Cardiac muscle cell (in vitro differentiated cells and primary cell): ENCODE data around the gene FYB1. TPM values are rescaled to one million over a fixed set of nuclear protein-coding genes. Genes with fewer than 3 reads are reported as not detected.

Experiments
- DNase-seq, 2 donors: peaks; one replicate each; pipeline versions ENCODE4 v3.0.0 to v3.0.0-alpha.2; 2010 to 2017; ENCODE audit warnings: low read depth in 1 of 2, low spot score in 1 of 2
- H3K27ac ChIP-seq: fragments of 200-600 bp; sonication (generic); 2 replicates; pipeline ENCODE4 v1.5.1; 2016
- H3K27me3 ChIP-seq: fragments of 200-600 bp; sonication (generic); 2 replicates; pipeline ENCODE4 v1.6.0; 2016; ENCODE audit warnings: control low read depth
- H3K36me3 ChIP-seq: fragments of 200-600 bp; sonication (generic); 2 replicates; pipeline ENCODE4 v1.5.1; 2016; ENCODE audit warnings: control low read depth
- H3K4me1 ChIP-seq: fragments of 200-600 bp; sonication (generic); 2 replicates; pipeline ENCODE4 v1.8.1; 2017; ENCODE audit warnings: low read depth, mild to moderate bottlenecking, mixed run types
- H3K4me3 ChIP-seq: fragments of 200-600 bp; sonication (generic); 2 replicates; pipeline ENCODE4 v1.5.1; 2016; ENCODE audit warnings: mild to moderate bottlenecking
- H3K9me3 ChIP-seq: fragments of 200-600 bp; sonication (generic); 2 replicates; pipeline ENCODE4 v1.5.1; 2017; ENCODE audit warnings: low read depth, mild to moderate bottlenecking, control low read depth
- polyA plus RNA-seq: library from polyadenylated mRNA; unstranded; fragments of >200 nt; fragmentation: Nextera tagmentation; extraction: Ambion mirVana; gene quantifications from 2 replicates; pipeline ENCODE4 v1.2.1, GENCODE V29; 2016
- total RNA-seq: library from RNA; depleted of rRNA; stranded (reverse); fragments of >200 nt; gene quantifications from 2 replicates; pipeline ENCODE4 v1.2.3, GENCODE V29; 2016
- TF ChIP-seq, protein P1 (sequence below): IDR thresholded peaks from 2 replicates; pipeline ENCODE4 v1.5.1; 2012; ENCODE audit warnings: low read depth, mild to moderate bottlenecking, low read length

Gene FYB1
- total and polyA plus RNA-seq, 2 experiments from 2014 or later, result not detected

DNA sequence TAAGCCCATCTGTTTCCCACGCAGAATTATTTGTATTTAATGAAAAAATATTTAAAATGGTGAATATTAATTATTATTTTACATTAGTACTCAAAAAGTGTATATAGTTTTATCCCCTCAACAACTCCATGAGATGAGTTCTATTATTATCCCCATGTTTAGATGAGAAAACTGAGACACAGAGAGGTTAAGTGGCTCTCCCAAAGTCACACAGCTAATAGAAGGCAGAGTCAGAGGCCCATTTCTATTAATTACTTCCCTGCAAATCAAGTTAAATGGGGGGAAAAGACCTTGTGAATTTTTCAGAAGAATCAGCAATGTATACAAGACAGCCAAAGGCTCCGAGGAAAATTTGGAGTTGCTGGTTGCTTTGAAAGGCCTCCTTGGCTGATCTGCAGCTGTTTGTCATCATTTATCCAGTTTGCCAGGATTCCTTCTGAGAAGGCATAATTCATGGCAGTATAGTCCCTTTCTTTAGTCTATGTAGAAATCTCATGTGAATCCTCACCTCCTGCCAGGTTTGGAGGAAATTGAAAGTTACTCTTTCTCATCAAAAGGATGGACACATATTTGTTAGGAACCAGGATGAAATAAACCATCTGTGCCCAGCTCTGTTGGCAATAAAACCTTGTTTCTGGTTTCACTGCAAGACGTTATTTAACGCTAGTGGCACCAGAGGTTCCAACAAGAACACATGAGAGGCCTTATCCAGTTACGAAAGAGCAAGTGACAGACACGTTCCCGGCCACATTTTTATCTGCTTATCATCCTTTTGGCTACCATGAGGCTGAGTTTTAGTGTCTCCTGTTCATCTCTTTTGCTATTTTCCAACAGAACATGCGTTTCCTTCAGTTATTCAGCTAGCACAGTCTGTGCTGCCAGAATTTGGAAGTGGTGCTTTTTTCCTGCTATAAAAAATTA lies 621 bp downstream of the FYB1 start:
- DNase-seq, result peak in 1 of 2 donors; percentile 23
- TF ChIP-seq, protein P1, sequence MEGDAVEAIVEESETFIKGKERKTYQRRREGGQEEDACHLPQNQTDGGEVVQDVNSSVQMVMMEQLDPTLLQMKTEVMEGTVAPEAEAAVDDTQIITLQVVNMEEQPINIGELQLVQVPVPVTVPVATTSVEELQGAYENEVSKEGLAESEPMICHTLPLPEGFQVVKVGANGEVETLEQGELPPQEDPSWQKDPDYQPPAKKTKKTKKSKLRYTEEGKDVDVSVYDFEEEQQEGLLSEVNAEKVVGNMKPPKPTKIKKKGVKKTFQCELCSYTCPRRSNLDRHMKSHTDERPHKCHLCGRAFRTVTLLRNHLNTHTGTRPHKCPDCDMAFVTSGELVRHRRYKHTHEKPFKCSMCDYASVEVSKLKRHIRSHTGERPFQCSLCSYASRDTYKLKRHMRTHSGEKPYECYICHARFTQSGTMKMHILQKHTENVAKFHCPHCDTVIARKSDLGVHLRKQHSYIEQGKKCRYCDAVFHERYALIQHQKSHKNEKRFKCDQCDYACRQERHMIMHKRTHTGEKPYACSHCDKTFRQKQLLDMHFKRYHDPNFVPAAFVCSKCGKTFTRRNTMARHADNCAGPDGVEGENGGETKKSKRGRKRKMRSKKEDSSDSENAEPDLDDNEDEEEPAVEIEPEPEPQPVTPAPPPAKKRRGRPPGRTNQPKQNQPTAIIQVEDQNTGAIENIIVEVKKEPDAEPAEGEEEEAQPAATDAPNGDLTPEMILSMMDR, result no peak
- Histone ChIP-seq H3K36me3 (no peaks in the 10 kb centered on the region), H3K27ac (no peak overlapping the region), H3K4me1 (no peaks in the 10 kb centered on the region), H3K9me3 (no peaks in the 10 kb centered on the region), H3K4me3 (no peak overlapping the region), H3K27me3 (no peaks in the 10 kb centered on the region)

GRCh38 chr5:39217365-39218281 lies 1.7 kb downstream of the FYB1 start:
- no peaks in the 10 kb centered on the region for H3K4me1 ChIP-seq
- H3K9me3 ChIP-seq, result no peaks in the 10 kb centered on the region
- peak; percentile 77 to 90 for DNase-seq
- H3K27me3 ChIP-seq, result no peaks in the 10 kb centered on the region
- no peak overlapping the region for H3K27ac ChIP-seq
- H3K36me3 ChIP-seq, result no peaks in the 10 kb centered on the region
- TF ChIP-seq, protein P1, result peak; percentile 93
- no peak overlapping the region for H3K4me3 ChIP-seq

DNA sequence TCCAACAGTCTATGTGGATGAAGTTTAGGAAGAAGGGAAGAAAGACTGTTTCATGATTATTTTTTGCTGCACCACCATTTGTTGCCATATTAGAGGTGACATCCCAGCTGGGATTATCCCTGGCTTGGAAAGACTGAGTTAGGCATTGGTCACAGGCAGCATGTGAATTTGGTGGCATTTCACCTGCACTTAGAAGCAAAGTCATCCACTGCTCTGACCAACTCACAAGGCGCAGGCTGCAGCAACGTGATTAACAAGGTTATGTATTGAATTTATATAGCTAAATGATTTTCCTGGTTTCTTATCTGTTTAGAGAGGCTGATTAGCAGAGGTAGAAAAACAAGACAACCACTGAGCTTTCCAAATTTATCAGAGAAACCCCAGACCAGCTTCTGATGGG lies 2.7 kb downstream of the FYB1 start:
- H3K4me1 ChIP-seq, result no peaks in the 10 kb centered on the region
- H3K27ac ChIP-seq, result no peak overlapping the region
- H3K27me3 ChIP-seq, result no peaks in the 10 kb centered on the region
- TF ChIP-seq, protein P1, result no peak
- no peaks in the 10 kb centered on the region for H3K9me3 ChIP-seq
- H3K36me3 ChIP-seq, result no peaks in the 10 kb centered on the region
- no peak for DNase-seq
- H3K4me3 ChIP-seq, result no peak overlapping the region

GRCh38 chr5:39215857-39216256 lies 3.5 kb downstream of the FYB1 start:
- DNase-seq, result no peak
- Histone ChIP-seq H3K4me3 (no peak overlapping the region), H3K4me1 (no peaks in the 10 kb centered on the region), H3K27ac (no peak overlapping the region), H3K36me3 (no peaks in the 10 kb centered on the region), H3K27me3 (no peaks in the 10 kb centered on the region), H3K9me3 (no peaks in the 10 kb centered on the region)
- TF ChIP-seq, protein P1, result no peak

DNA sequence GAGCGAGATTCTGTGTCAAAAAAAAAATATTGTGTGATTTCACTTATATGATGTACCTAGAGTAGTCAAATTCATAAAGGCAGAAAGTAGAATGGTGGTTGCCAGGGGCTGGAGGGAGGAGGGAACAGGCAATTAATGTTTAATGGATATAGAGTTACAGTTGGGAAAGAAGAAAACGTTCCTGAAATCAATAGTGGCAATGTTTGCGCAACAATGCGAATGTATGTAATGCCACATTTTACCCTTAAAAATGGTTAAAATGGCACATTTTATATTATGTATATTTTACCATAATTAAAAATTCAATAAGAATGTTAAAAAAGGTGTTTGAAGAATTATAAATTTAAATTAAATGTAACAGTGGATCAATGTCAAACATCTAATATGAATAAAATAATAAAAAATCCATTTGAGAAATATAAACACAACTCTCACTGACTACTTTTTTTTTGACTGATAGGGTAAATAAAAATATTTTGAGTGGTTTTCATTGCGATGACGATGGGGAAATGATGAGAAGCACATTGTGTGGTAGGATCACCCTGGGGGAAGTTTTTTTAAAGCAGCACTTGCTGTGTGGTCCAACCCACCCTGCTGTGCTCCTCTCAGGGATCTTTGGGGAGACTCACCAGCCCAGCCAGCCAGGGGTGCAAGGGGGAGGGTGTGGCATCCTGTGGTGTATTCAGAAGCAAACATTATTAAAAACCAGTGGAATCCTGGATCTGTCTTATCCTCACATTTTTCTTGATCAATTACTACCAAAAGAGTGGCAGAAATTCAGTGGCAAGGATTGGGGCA lies 4.3 kb downstream of the FYB1 start:
- Histone ChIP-seq H3K4me3 (no peak overlapping the region), H3K27ac (no peak overlapping the region), H3K9me3 (no peaks in the 10 kb centered on the region), H3K27me3 (no peaks in the 10 kb centered on the region), H3K36me3 (no peaks in the 10 kb centered on the region), H3K4me1 (no peaks in the 10 kb centered on the region)
- DNase-seq, result no peak
- TF ChIP-seq, protein P1, result no peak
